GM23338 (cell line): ENCODE measurements around the gene HDAC10. TPM values are rescaled to one million over a fixed set of nuclear protein-coding genes. Genes with fewer than 3 reads are reported as not detected.

ENCODE experiments used
- ATAC-seq: fragments of 200-7000 bp; cut with Tn5 transposase; 3 replicates; pipeline ENCODE4 v1.9.1; 2020
- DNase-seq: peaks from one replicate; pipeline ENCODE4 v3.0.0-alpha.2; 2015; ENCODE audit warnings: low spot score
- H2AFZ ChIP-seq: fragments of 200-600 bp; sonication (generic); 2 replicates; pipeline ENCODE4 v1.8.0; 2016; ENCODE audit warnings: antibody characterized with exemption, mild to moderate bottlenecking, moderate library complexity
- H3F3A ChIP-seq: fragments of 200-600 bp; sonication (generic); replicated peaks from 2 replicates; pipeline ENCODE4 v1.8.0; 2017; ENCODE audit warnings: antibody characterized with exemption, mixed run types, low read depth
- H3K27ac ChIP-seq: fragments of 200-600 bp; sonication (generic); 2 replicates; pipeline ENCODE4 v1.6.1; 2016; ENCODE audit warnings: low read depth
- H3K27me3 ChIP-seq: fragments of 200-600 bp; sonication (generic); 2 replicates; pipeline ENCODE4 v1.8.0; 2016; ENCODE audit warnings: mild to moderate bottlenecking, mixed run types, moderate library complexity; ENCODE audit not compliant: insufficient read depth
- H3K36me3 ChIP-seq: fragments of 200-600 bp; sonication (generic); 2 replicates; pipeline ENCODE4 v1.8.0; 2016; ENCODE audit warnings: mild to moderate bottlenecking; ENCODE audit not compliant: insufficient read depth
- H3K4me1 ChIP-seq: fragments of 200-600 bp; sonication (generic); 2 replicates; pipeline ENCODE4 v1.8.0; 2016; ENCODE audit warnings: mild to moderate bottlenecking, moderate library complexity; ENCODE audit not compliant: insufficient read depth
- H3K4me2 ChIP-seq: fragments of 200-600 bp; sonication (generic); 2 replicates; pipeline ENCODE4 v1.7.1; 2017; ENCODE audit warnings: mixed run types
- H3K4me3 ChIP-seq: fragments of 200-600 bp; sonication (generic); 2 replicates; pipeline ENCODE4 v1.6.1; 2016; ENCODE audit warnings: mixed run types
- H3K79me2 ChIP-seq: fragments of 200-600 bp; sonication (generic); replicated peaks from 2 replicates; pipeline ENCODE4 v1.8.0; 2017; ENCODE audit warnings: mild to moderate bottlenecking; ENCODE audit not compliant: insufficient read depth
- H3K9me2 ChIP-seq: fragments of 200-600 bp; sonication (generic); 2 replicates; pipeline ENCODE4 v1.8.0; 2017; ENCODE audit not compliant: insufficient read depth
- H4K20me1 ChIP-seq: fragments of 200-600 bp; sonication (generic); replicated peaks from 2 replicates; pipeline ENCODE4 v1.8.0; 2017; ENCODE audit warnings: mild to moderate bottlenecking; ENCODE audit not compliant: insufficient read depth
- H3K27ac Mint-ChIP-seq: 2 replicates; pipeline ENCODE4 v1.8.0; 2020; ENCODE audit warnings: inconsistent platforms, mild to moderate bottlenecking, moderate library complexity, mixed read lengths
- H3K27me3 Mint-ChIP-seq: 3 replicates; pipeline ENCODE4 v1.8.0; 2022; ENCODE audit warnings: low read depth, mild to moderate bottlenecking, moderate library complexity, mixed read lengths, inconsistent platforms; ENCODE audit not compliant: insufficient read depth, poor library complexity
- H3K36me3 Mint-ChIP-seq: 3 replicates; pipeline ENCODE4 v1.8.0; 2021; ENCODE audit warnings: low read depth, mild to moderate bottlenecking, inconsistent platforms, moderate library complexity, mixed read lengths
- H3K4me1 Mint-ChIP-seq: 3 replicates; pipeline ENCODE4 v1.8.0; 2020; ENCODE audit warnings: mild to moderate bottlenecking, inconsistent platforms, mixed read lengths
- H3K4me3 Mint-ChIP-seq: 3 replicates; pipeline ENCODE4 v1.8.0; 2021; ENCODE audit warnings: moderate library complexity, mild to moderate bottlenecking, inconsistent platforms, mixed read lengths
- H3K9me3 Mint-ChIP-seq: 3 replicates; pipeline ENCODE4 v1.8.0; 2020; ENCODE audit warnings: moderate library complexity, mild to moderate bottlenecking, inconsistent platforms, mixed read lengths
- NANOG ChIP-seq: IDR thresholded peaks from 2 replicates; pipeline ENCODE4 v1.6.1; 2016; ENCODE audit warnings: antibody characterized with exemption, borderline replicate concordance
- POLR2AphosphoS5 ChIP-seq: IDR thresholded peaks from 2 replicates; pipeline ENCODE4 v1.6.1; 2016; ENCODE audit warnings: antibody characterized with exemption, low read depth
- long read RNA-seq: library from polyadenylated mRNA; unstranded; transcript quantifications from one replicate; pipeline ENCODE4 v2.0.0, GENCODE V29; 2020; ENCODE audit not compliant: unreplicated experiment
- polyA plus RNA-seq: library from polyadenylated mRNA; unstranded; fragments of >200 nt; fragmentation: Nextera tagmentation; extraction: Ambion mirVana; gene quantifications from 2 replicates; pipeline ENCODE4 v1.2.1, GENCODE V29; 2016
- total RNA-seq: library from RNA; depleted of rRNA; stranded (reverse); fragments of >200 nt; shearing (Covaris generic); gene quantifications from 2 replicates; pipeline ENCODE4 v1.2.3, GENCODE V29; 2014; rRNA removed
- TF ChIP-seq, protein P1 (sequence below), 2 experiments: fragments of 200-600 bp in 1 of 2; sonication (generic) in 1 of 2; conservative IDR thresholded peaks; 2 replicates each; pipeline versions ENCODE4 v1.5.1 to v1.6.1; 2016 to 2017; ENCODE audit warnings: antibody characterized with exemption in 2 of 2, low read depth in 2 of 2, mild to moderate bottlenecking in 2 of 2, moderate library complexity in 1 of 2

HDAC10 gene, protein sequence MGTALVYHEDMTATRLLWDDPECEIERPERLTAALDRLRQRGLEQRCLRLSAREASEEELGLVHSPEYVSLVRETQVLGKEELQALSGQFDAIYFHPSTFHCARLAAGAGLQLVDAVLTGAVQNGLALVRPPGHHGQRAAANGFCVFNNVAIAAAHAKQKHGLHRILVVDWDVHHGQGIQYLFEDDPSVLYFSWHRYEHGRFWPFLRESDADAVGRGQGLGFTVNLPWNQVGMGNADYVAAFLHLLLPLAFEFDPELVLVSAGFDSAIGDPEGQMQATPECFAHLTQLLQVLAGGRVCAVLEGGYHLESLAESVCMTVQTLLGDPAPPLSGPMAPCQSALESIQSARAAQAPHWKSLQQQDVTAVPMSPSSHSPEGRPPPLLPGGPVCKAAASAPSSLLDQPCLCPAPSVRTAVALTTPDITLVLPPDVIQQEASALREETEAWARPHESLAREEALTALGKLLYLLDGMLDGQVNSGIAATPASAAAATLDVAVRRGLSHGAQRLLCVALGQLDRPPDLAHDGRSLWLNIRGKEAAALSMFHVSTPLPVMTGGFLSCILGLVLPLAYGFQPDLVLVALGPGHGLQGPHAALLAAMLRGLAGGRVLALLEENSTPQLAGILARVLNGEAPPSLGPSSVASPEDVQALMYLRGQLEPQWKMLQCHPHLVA
- total RNA-seq (32.4 and 41.9 TPM in 2 replicates), polyA plus RNA-seq (4.1 and 5.1 TPM in 2 replicates)
- long read RNA-seq: 0 reads

DNA sequence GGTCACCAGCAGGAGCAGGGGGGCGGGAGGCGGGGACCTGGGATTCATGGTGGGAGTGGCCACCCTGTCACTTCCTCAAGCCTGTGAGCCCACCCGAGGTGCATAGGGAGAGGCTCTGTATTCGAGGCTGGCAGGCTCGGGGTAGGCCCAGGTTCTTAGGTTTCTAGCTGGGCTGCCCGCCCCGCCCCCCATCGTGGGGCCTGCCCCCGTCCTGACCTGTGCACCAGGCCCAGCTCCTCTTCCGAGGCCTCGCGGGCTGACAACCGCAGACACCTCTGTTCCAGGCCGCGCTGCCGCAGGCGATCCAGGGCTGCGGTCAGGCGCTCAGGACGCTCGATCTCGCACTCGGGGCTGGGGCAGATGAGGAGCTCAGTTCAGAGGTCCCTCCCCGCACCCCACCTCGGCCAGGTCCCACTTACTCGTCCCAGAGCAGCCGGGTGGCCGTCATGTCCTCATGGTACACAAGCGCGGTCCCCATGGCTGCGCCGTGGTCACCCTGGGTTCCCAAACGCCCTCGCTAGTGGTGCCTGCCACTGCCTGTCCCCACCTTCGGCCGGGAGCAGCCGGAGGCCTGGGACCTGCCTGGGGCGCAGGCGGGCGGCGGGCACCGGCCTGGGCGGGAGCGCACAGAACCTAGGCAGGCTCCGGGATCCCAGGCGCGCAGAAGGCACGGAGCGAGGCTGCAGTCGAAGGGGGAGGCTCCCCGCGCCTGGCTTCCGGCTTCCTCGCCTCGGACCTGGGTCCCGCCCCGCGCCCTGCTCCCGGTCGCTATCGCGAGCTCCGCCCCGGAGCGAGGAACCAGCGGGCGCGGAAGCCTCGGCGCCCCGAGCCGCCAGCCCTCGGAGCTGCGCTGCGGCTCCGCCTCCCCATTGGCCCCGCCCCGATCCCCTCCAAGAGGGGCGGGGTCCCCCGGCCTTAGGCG is at the start of gene HDAC10:
HDAC10 (minus strand) TSS at position 711 of the 922 bp plus-strand sequence; CDS start at position 478, 233 bp downstream.
- H3K4me3 ChIP-seq: peak within 1 kb of the TSS; percentile 86
- peak within 1 kb of the TSS; percentile 87; the same call in 1 of the 2 replicates for H2AFZ ChIP-seq
- H3K4me2 ChIP-seq: peak within 1 kb of the TSS; percentile 96
- Mint-ChIP-seq H3K9me3 (no peaks in the 10 kb centered on the region), H3K36me3 (peaks cover 8% of the 10 kb centered on the region; the same call in 2 of the 3 replicates), H3K4me1 (peaks cover 10% of the 10 kb centered on the region), H3K27ac (no peak within 1 kb of the TSS), H3K27me3 (peaks cover 8% of the 10 kb centered on the region), H3K4me3 (peak within 1 kb of the TSS; percentile 83)
- no peaks in the 10 kb centered on the region for H3K27me3 ChIP-seq
- peak; percentile 94 for DNase-seq
- peaks cover 6% of the 10 kb centered on the region; the same call in 1 of the 2 replicates for H3F3A ChIP-seq
- no peaks in the 10 kb centered on the region for H3K36me3 ChIP-seq
- ATAC-seq: peak; percentile 77
- H3K79me2 ChIP-seq: no peaks in the 10 kb centered on the region; the same call in 1 of the 2 replicates
- H4K20me1 ChIP-seq: peaks cover 3% of the 10 kb centered on the region; the same call in 1 of the 2 replicates
- peaks cover under 1% of the 10 kb centered on the region; the same call in 1 of the 2 replicates for H3K4me1 ChIP-seq
- no peaks in the 10 kb centered on the region for H3K9me2 ChIP-seq
- no peak within 1 kb of the TSS for H3K27ac ChIP-seq
- peak; percentile 37; the same call in 1 of the 2 replicates for TF ChIP-seq POLR2AphosphoS5
- no peak for TF ChIP-seq NANOG

DNA sequence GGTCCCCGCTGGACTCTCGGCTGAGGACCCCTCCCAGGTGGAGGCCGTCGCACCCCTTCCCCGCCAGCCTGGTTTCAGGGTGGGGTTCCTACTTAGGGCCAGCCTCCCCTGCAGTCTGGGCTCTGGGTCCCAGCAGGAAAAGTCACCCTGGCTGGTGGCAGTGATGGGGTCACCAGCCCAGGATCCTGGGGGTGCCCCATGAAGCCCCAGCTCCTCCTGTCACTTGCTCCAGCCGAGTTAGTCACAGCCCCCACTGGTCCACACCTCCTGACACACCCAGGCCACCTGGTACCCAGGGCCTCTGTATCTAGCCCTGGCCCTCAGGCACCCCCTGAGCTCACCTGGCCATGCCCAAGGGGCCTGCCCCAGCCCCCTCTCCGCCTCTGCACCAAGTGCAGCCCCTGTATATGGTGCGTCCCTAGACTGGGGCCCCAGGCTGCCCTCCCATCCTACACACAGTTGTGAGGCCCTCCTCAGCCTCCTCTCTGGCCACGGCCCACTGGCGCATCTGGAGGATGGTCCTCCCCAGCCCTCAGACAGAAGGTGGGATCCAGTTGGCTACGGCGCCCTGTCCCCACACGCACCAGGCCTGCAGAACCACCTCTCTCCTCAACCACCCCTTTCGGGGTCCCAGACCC is 49.7 kb upstream of the HDAC10 start:
- peak overlapping the region; percentile 76 for H3K4me2 ChIP-seq
- no peak overlapping the region for H2AFZ ChIP-seq
- H3F3A ChIP-seq: no peaks in the 10 kb centered on the region; the same call in 1 of the 2 replicates
- no peaks in the 10 kb centered on the region for H3K9me3 Mint-ChIP-seq
- H3K27ac ChIP-seq: no peak overlapping the region
- no peaks in the 10 kb centered on the region for H3K27me3 ChIP-seq
- no peaks in the 10 kb centered on the region for H3K9me2 ChIP-seq
- peaks cover 10% of the 10 kb centered on the region for H4K20me1 ChIP-seq
- no peak for ATAC-seq
- H3K4me3 Mint-ChIP-seq: peak overlapping the region; percentile 34; the same call in 1 of the 3 replicates
- H3K4me1 ChIP-seq: peaks cover 18% of the 10 kb centered on the region; the same call in 1 of the 2 replicates
- H3K27ac Mint-ChIP-seq: no peak overlapping the region
- peaks cover 9% of the 10 kb centered on the region for H3K4me1 Mint-ChIP-seq
- H3K4me3 ChIP-seq: peak overlapping the region; percentile 60
- no peaks in the 10 kb centered on the region for H3K36me3 Mint-ChIP-seq
- DNase-seq: no peak
- H3K79me2 ChIP-seq: peaks cover 31% of the 10 kb centered on the region
- H3K36me3 ChIP-seq: no peaks in the 10 kb centered on the region
- H3K27me3 Mint-ChIP-seq: peaks cover 29% of the 10 kb centered on the region
- TF ChIP-seq, protein P1, sequence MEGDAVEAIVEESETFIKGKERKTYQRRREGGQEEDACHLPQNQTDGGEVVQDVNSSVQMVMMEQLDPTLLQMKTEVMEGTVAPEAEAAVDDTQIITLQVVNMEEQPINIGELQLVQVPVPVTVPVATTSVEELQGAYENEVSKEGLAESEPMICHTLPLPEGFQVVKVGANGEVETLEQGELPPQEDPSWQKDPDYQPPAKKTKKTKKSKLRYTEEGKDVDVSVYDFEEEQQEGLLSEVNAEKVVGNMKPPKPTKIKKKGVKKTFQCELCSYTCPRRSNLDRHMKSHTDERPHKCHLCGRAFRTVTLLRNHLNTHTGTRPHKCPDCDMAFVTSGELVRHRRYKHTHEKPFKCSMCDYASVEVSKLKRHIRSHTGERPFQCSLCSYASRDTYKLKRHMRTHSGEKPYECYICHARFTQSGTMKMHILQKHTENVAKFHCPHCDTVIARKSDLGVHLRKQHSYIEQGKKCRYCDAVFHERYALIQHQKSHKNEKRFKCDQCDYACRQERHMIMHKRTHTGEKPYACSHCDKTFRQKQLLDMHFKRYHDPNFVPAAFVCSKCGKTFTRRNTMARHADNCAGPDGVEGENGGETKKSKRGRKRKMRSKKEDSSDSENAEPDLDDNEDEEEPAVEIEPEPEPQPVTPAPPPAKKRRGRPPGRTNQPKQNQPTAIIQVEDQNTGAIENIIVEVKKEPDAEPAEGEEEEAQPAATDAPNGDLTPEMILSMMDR (conservative IDR thresholded peaks at IDR 0.05; ENCODE audit: low read depth in 2 of 2): no peak
- no peak for TF ChIP-seq POLR2AphosphoS5
- TF ChIP-seq NANOG: no peak
